Vagina (tissue), 2 donors: ENCODE data around the gene SLC1A2.

Experiments used
- POLR2A ChIP-seq, 2 donors: fragments of 450-650 bp; IDR thresholded peaks; one replicate each; pipeline ENCODE4 v1.6.1; 2017; ENCODE audit warnings: antibody characterized with exemption in 2 of 2, mild to moderate bottlenecking in 2 of 2, moderate library complexity in 2 of 2
- TF ChIP-seq, protein P1 (sequence below), 3 experiments: fragments of 450-650 bp in 2 of 3; fragments of 200-600 bp in 1 of 3; sonication (generic) in 1 of 3; IDR thresholded peaks; one replicate each; pipeline ENCODE4 v1.5.1; 2017 to 2019; ENCODE audit warnings: antibody characterized with exemption in 3 of 3, mild to moderate bottlenecking in 2 of 3, moderate library complexity in 2 of 3

DNA sequence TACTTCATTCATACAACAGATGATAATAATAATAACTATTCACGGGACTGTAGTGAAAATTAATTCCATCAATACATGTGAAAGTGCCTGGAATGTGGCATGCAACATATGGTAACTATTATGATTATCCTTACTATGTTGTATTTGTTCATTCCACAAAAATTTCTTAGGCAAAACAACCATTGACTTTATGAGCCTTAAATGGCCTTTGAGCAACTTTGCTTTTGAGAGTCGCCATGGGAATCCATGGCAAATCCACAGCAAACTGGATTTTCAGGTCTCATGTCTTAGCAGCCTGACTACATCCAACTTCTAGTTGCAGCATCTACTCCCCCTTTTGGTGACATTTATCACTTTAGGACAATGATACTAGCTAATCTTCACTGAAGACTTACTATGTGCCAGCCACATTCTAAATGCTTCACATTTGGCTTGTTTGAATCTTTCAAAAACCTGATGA is 56.8 kb downstream of the SLC1A2 start:
- TF ChIP-seq, protein P1, sequence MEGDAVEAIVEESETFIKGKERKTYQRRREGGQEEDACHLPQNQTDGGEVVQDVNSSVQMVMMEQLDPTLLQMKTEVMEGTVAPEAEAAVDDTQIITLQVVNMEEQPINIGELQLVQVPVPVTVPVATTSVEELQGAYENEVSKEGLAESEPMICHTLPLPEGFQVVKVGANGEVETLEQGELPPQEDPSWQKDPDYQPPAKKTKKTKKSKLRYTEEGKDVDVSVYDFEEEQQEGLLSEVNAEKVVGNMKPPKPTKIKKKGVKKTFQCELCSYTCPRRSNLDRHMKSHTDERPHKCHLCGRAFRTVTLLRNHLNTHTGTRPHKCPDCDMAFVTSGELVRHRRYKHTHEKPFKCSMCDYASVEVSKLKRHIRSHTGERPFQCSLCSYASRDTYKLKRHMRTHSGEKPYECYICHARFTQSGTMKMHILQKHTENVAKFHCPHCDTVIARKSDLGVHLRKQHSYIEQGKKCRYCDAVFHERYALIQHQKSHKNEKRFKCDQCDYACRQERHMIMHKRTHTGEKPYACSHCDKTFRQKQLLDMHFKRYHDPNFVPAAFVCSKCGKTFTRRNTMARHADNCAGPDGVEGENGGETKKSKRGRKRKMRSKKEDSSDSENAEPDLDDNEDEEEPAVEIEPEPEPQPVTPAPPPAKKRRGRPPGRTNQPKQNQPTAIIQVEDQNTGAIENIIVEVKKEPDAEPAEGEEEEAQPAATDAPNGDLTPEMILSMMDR (IDR thresholded peaks at IDR 0.05): no peak
- no peak for TF ChIP-seq POLR2A (IDR thresholded peaks at IDR 0.05)
